GM21619 (cell line): ENCODE results near the gene C2CD4C.
"Not testable (repeated sequence)": the region's sequence is repeated elsewhere in the genome, so short reads cannot be mapped to it uniquely, and the experiment has no call there.

ENCODE experiments used
- ATAC-seq: cut with Tn5 transposase; IDR thresholded peaks from one replicate; pipeline ENCODE4 v1.9.1; 2021; ENCODE audit not compliant: unreplicated experiment

The C2CD4C gene

GRCh38 chr19:408902-409515 is at the start of gene C2CD4C:
C2CD4C (minus strand) TSS chr19:409147; CDS start chr19:408361, 786 bp downstream.
- no peak for ATAC-seq

GRCh38 chr19:458091-459042 is 49.4 kb upstream of the C2CD4C start:
- no peak for ATAC-seq

- ATAC-seq: no peak
Observed at GRCh38 chr19:457636-458035, 48.7 kb upstream of the C2CD4C start.

- no peak for ATAC-seq
Observed at GRCh38 chr19:456547-457110, 47.7 kb upstream of the C2CD4C start.

- no peak for ATAC-seq
Observed at GRCh38 chr19:455851-456546, 47.1 kb upstream of the C2CD4C start.

- ATAC-seq: no peak
Observed at GRCh38 chr19:455031-455705, 46.2 kb upstream of the C2CD4C start.

GRCh38 chr19:453606-454005 is 44.7 kb upstream of the C2CD4C start:
- ATAC-seq: no peak

GRCh38 chr19:452829-453228 is 43.9 kb upstream of the C2CD4C start:
- ATAC-seq: no peak

GRCh38 chr19:450912-451481 is 42.0 kb upstream of the C2CD4C start:
- not testable (repeated sequence) for ATAC-seq

GRCh38 chr19:449916-450315 is 41.0 kb upstream of the C2CD4C start:
- ATAC-seq: no peak

- ATAC-seq: no peak
Observed at GRCh38 chr19:447816-448560, 39.0 kb upstream of the C2CD4C start.

- no peak for ATAC-seq
Observed at GRCh38 chr19:447064-447426, 38.1 kb upstream of the C2CD4C start.

- no peak for ATAC-seq
Observed at GRCh38 chr19:444677-445210, 35.8 kb upstream of the C2CD4C start.

- no peak for ATAC-seq
Observed at GRCh38 chr19:443005-443404, 34.1 kb upstream of the C2CD4C start.

- no peak for ATAC-seq
Observed at GRCh38 chr19:442085-442484, 33.1 kb upstream of the C2CD4C start.

GRCh38 chr19:441213-441836 is 32.4 kb upstream of the C2CD4C start:
- no peak for ATAC-seq

GRCh38 chr19:440391-441212 is 31.7 kb upstream of the C2CD4C start:
- no peak for ATAC-seq
